ENCODE measurements around the gene TNKS2.
"Not testable (repeated sequence)": the region's sequence is repeated elsewhere in the genome, so short reads cannot be mapped to it uniquely, and the experiment has no call there.

TNKS2 gene

DNA sequence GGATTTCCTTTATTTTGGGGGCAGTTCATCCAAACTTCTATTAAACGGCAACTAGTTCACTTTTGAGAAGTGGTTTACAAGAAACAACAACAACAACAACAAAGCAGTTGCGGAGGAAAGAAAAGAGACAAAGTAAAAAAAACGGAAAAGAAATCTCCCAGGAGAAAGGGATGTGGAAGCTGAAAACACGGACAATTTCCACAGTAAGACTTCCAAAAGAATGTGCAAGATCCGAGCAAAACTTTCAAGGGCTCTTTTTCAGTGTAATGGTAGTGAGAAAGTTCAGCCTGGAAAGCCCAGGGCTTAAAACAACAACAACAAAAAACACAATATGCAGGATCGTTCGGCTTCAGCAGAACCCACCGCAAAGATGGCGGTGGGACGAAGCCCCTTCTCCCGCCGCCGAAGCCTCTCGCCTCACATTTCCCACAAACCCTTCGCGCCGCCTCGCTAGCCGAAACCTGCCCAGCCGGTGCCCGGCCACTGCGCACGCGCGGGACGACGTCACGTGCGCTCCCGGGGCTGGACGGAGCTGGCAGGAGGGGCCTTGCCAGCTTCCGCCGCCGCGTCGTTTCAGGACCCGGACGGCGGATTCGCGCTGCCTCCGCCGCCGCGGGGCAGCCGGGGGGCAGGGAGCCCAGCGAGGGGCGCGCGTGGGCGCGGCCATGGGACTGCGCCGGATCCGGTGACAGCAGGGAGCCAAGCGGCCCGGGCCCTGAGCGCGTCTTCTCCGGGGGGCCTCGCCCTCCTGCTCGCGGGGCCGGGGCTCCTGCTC lies at the start of gene TNKS2:
TSS of gene TNKS2 (plus strand) at position 553 of the 775 bp plus-strand sequence. CDS start 265 bp downstream, outside the sequence.
- no peaks in the 10 kb centered on the region for H3K36me3 ChIP-seq (ENCODE audit: control insufficient read depth, insufficient read depth, low read length)
- H3K27me3 ChIP-seq (replicated peaks; ENCODE audit: control insufficient read depth, insufficient read depth, low read length), result no peaks in the 10 kb centered on the region
- peak; percentile 97 for DNase-seq (ENCODE audit: extremely low read depth, insufficient read length)
- TF ChIP-seq, protein P1, sequence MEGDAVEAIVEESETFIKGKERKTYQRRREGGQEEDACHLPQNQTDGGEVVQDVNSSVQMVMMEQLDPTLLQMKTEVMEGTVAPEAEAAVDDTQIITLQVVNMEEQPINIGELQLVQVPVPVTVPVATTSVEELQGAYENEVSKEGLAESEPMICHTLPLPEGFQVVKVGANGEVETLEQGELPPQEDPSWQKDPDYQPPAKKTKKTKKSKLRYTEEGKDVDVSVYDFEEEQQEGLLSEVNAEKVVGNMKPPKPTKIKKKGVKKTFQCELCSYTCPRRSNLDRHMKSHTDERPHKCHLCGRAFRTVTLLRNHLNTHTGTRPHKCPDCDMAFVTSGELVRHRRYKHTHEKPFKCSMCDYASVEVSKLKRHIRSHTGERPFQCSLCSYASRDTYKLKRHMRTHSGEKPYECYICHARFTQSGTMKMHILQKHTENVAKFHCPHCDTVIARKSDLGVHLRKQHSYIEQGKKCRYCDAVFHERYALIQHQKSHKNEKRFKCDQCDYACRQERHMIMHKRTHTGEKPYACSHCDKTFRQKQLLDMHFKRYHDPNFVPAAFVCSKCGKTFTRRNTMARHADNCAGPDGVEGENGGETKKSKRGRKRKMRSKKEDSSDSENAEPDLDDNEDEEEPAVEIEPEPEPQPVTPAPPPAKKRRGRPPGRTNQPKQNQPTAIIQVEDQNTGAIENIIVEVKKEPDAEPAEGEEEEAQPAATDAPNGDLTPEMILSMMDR (IDR thresholded peaks at IDR 0.05; ENCODE audit: insufficient read depth, low read length, poor library complexity, severe bottlenecking), result no peak
- H3K4me3 ChIP-seq (replicated peaks; ENCODE audit: low read depth, low read length), result peak within 1 kb of the TSS; percentile 74

DNA sequence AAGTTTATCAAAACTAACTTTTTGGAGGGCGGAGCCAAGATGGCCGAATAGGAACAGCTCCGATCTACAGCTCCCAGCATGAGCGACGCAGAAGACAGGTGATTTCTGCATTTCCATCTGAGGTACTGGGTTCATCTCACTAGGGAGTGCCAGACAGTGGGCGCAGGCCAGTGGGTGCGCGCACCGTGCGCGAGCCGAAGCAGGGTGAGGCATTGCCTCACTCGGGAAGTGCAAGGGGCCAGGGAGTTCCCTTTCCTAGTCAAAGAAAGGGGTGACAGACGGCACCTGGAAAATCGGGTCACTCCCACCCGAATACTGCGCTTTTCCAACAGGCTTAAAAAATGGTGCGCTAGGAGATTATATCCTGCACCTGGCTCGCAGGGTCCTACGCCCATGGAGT lies 48.6 kb upstream of the TNKS2 start:
- H3K27me3 ChIP-seq (replicated peaks; ENCODE audit: control insufficient read depth, insufficient read depth, low read length); H3K4me3 ChIP-seq (replicated peaks; ENCODE audit: low read depth, low read length); H3K36me3 ChIP-seq (ENCODE audit: control insufficient read depth, insufficient read depth, low read length); DNase-seq (ENCODE audit: extremely low read depth, insufficient read length): not testable (repeated sequence)

DNA sequence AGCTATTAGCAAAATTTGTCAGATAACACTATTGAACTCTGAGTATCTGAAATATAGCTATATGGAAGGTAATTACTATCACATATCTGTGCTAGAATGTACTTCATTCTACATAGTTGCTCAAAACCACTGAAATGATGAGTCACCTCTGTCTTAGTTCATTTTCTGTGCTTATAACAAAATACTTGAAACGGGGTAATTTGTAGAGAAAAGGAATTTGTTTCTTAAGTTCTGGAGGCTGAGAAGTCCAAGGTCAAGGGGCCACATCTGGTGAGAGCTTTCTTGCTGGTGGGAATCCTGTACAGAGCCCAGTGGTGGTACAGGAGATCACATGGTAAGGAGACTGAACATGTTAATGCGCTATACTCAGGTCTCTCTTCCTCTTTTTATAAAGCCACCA lies 41.9 kb upstream of the TNKS2 start:
- DNase-seq (ENCODE audit: extremely low read depth, insufficient read length), result no peak

DNA sequence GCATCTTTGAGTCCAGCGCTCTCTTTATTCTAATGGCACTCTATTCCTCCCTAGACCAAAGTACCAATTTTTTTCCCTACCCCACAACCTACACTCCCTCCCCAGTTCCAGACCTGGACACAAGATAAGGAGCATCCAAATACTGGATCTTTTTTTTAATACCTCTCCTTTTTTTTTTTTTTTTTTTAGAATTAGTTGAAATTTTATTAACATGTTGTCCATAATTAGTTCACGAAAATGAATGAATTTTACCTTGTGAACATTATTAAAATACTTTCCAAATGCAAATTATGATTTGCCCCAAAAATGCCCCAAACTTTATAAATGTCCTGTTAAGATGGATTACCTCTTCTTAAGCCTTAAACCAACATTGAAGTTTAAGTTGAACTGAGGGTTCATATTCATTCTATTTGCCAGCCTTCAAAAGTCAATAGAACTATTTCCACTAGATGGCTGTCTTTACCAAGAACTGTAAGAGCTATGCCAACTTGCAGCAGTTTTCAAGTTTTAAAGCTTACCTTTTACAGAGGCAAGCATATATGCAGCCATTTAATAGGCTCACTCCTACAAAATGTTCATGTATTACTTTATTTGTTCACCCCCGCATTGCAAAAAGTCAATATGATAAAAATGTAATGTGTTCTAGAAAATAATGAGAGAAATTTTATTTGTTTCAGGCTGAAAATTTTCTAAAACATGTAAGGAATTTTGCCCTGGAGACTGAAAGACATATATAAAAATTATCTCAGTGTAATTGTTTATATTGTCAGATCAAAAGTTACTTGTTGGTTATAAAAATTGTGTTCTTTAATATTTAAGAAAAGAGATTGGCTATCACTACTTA lies 39.7 kb upstream of the TNKS2 start:
- H3K36me3 ChIP-seq (ENCODE audit: control insufficient read depth, insufficient read depth, low read length), result no peaks in the 10 kb centered on the region
- no peak overlapping the region for H3K4me3 ChIP-seq (replicated peaks; ENCODE audit: low read depth, low read length)
- no peaks in the 10 kb centered on the region for H3K27me3 ChIP-seq (replicated peaks; ENCODE audit: control insufficient read depth, insufficient read depth, low read length)
- TF ChIP-seq, protein P1 (IDR thresholded peaks at IDR 0.05; ENCODE audit: insufficient read depth, low read length, poor library complexity, severe bottlenecking), result peak; percentile 40
- DNase-seq (ENCODE audit: extremely low read depth, insufficient read length), result peak; percentile 13

More for the DNA sequence above, 41.9 kb upstream of the TNKS2 start:
- Histone ChIP-seq H3K4me3 (replicated peaks; ENCODE audit: low read depth, low read length) (no peak overlapping the region), H3K36me3 (ENCODE audit: control insufficient read depth, insufficient read depth, low read length) (no peaks in the 10 kb centered on the region), H3K27me3 (replicated peaks; ENCODE audit: control insufficient read depth, insufficient read depth, low read length) (no peaks in the 10 kb centered on the region)
- TF ChIP-seq, protein P1 (IDR thresholded peaks at IDR 0.05; ENCODE audit: insufficient read depth, low read length, poor library complexity, severe bottlenecking), result no peak

DNA sequence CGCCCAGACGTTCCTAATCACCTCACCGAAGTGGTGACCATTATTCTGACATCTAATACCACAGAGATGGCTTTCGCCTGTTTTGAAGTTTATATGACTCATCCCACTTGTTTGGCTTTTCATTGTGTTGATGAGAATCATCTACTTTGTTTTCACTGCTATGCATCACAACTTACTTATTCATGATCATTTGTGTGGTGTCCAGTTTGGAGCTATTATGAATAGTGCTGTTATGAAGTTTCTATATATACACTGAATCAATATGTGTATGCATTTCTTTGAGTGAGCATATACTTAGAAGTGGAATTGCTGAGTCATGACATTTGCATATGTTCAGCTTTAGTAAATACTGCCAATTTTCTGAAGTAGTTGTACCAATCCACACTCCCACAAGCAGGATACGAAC lies 38.6 kb upstream of the TNKS2 start:
- DNase-seq (ENCODE audit: extremely low read depth, insufficient read length), result no peak
- no peaks in the 10 kb centered on the region for H3K36me3 ChIP-seq (ENCODE audit: control insufficient read depth, insufficient read depth, low read length)
- H3K27me3 ChIP-seq (replicated peaks; ENCODE audit: control insufficient read depth, insufficient read depth, low read length), result no peaks in the 10 kb centered on the region
- TF ChIP-seq, protein P1 (IDR thresholded peaks at IDR 0.05; ENCODE audit: insufficient read depth, low read length, poor library complexity, severe bottlenecking), result no peak
- no peak overlapping the region for H3K4me3 ChIP-seq (replicated peaks; ENCODE audit: low read depth, low read length)

DNA sequence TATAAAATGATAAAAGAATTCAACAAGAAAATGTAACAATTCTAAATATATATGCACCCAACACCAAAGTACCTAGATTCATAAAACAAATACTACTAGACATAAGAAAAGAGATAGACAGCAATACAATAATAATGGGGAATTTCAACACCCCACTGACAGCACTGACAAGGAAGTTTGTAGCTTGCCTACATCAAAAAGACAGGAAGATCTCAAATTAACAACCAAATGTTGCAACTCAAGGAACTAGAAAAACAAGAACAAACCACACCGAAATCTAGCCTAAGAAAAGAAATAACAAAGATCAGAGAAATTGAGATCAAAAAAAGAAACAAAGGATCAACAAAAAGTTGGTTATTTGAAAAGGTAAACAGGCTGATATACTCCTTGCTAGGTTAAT lies 36.5 kb upstream of the TNKS2 start:
- TF ChIP-seq, protein P1 (IDR thresholded peaks at IDR 0.05; ENCODE audit: insufficient read depth, low read length, poor library complexity, severe bottlenecking), result no peak
- no peaks in the 10 kb centered on the region for H3K36me3 ChIP-seq (ENCODE audit: control insufficient read depth, insufficient read depth, low read length)
- H3K4me3 ChIP-seq (replicated peaks; ENCODE audit: low read depth, low read length), result no peak overlapping the region
- no peak for DNase-seq (ENCODE audit: extremely low read depth, insufficient read length)
- H3K27me3 ChIP-seq (replicated peaks; ENCODE audit: control insufficient read depth, insufficient read depth, low read length), result no peaks in the 10 kb centered on the region; the same call in 1 of the 2 replicates

Measured in GM06990 (cell line).